A549 (cell line): ENCODE measurements around the gene GRM5.
"Not testable (repeated sequence)": the region's sequence is repeated elsewhere in the genome, so short reads cannot be mapped to it uniquely, and the experiment has no call there.

Source experiments
- BHLHE40 ChIP-seq: IDR thresholded peaks from 2 replicates; pipeline ENCODE4 v1.6.1; 2012; ENCODE audit warnings: low read depth, low read length, inconsistent platforms
- CBX2 ChIP-seq: fragments of 200-600 bp; sonication (generic); IDR thresholded peaks from 2 replicates; pipeline ENCODE4 v1.6.1; 2016; ENCODE audit warnings: low read depth, mild to moderate bottlenecking, borderline replicate concordance
- ELK1 ChIP-seq: fragments of 150-350 bp; IDR thresholded peaks from 2 replicates; pipeline ENCODE4 v1.6.1; 2014; ENCODE audit warnings: low read depth, mild to moderate bottlenecking, low read length
- EP300 ChIP-seq, 2 experiments: fragments of >200 bp; sonication (Bioruptor Twin); formaldehyde crosslinking; IDR thresholded peaks; 2 replicates in 1 of 2; 3 replicates in 1 of 2; pipeline ENCODE4 v1.6.1; 2016 to 2017
- JUN ChIP-seq, 2 experiments: fragments of >200 bp; sonication (Bioruptor Twin); formaldehyde crosslinking; IDR thresholded peaks; 2 replicates in 1 of 2; 3 replicates in 1 of 2; pipeline ENCODE4 v1.6.1; 2016 to 2017
- POLR2A ChIP-seq: IDR thresholded peaks from 2 replicates; pipeline ENCODE4 v1.6.1; 2012; ENCODE audit warnings: mild to moderate bottlenecking, low read length
- POLR2AphosphoS2 ChIP-seq: conservative IDR thresholded peaks from 2 replicates; pipeline ENCODE4 v1.6.1; 2012; ENCODE audit warnings: low read length, improper control_type of control experiment, inconsistent platforms
- RAD21 ChIP-seq, 2 experiments: fragments of >200 bp in 1 of 2; sonication (Bioruptor Twin) in 1 of 2; formaldehyde crosslinking in 1 of 2; IDR thresholded peaks in 1 of 2; conservative IDR thresholded peaks in 1 of 2; 2 replicates in 1 of 2; 3 replicates in 1 of 2; pipeline ENCODE4 v1.6.1; 2012 to 2018; ENCODE audit warnings: inconsistent platforms in 1 of 2
- REST ChIP-seq: fragments of 200-600 bp; sonication (generic); IDR thresholded peaks from 2 replicates; pipeline ENCODE4 v1.6.1; 2016; ENCODE audit warnings: antibody characterized with exemption, mild to moderate bottlenecking, moderate library complexity
- TF ChIP-seq, protein P1 (sequence below): fragments of >200 bp; sonication (Bioruptor Twin); formaldehyde crosslinking; IDR thresholded peaks from 3 replicates; pipeline ENCODE4 v1.5.1; 2016

DNA sequence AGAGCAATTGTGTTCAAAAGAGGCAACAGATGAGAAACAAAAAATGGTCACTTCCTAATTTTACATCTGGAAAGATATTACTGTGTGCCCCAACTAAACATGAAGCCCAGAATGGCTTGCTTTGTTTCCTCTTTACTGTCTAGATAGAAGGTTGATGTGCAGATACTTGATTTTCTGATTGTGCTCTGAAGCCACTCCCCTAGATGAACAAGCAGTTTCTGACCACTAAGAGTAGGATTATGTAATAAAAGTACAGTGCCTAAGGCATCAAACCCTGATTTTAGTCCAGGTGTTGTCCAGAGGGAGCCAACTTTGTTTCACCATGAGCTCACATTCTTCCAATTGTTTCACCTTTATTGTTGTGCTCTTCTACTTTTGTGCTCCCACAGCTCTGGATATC lies 116.9 kb downstream of the GRM5 start:
- TF ChIP-seq BHLHE40; RAD21 (conservative IDR thresholded peaks at IDR 0.05 in 1 of 2, IDR thresholded peaks at IDR 0.05 in 1 of 2); JUN (IDR thresholded peaks at IDR 0.05); ELK1; EP300 (IDR thresholded peaks at IDR 0.05); CBX2; POLR2A; REST; POLR2AphosphoS2: not testable (repeated sequence)
- TF ChIP-seq, protein P1, sequence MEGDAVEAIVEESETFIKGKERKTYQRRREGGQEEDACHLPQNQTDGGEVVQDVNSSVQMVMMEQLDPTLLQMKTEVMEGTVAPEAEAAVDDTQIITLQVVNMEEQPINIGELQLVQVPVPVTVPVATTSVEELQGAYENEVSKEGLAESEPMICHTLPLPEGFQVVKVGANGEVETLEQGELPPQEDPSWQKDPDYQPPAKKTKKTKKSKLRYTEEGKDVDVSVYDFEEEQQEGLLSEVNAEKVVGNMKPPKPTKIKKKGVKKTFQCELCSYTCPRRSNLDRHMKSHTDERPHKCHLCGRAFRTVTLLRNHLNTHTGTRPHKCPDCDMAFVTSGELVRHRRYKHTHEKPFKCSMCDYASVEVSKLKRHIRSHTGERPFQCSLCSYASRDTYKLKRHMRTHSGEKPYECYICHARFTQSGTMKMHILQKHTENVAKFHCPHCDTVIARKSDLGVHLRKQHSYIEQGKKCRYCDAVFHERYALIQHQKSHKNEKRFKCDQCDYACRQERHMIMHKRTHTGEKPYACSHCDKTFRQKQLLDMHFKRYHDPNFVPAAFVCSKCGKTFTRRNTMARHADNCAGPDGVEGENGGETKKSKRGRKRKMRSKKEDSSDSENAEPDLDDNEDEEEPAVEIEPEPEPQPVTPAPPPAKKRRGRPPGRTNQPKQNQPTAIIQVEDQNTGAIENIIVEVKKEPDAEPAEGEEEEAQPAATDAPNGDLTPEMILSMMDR, result not testable (repeated sequence)
